GM13977 (cell line): ENCODE measurements around the gene PSMA3.

ENCODE experiments used
- DNase-seq: peaks from one replicate; pipeline ENCODE4 v3.0.0; 2012; ENCODE audit warnings: low spot score
- in situ Hi-C: fragments of 300-500 bp; cut with MboI; formaldehyde crosslinking; loops from one replicate; pipeline ENCODE4 v1.12.0; 2022; ENCODE audit warnings: low sequenced_read_pairs, low pct_unique_long_range_greater_than_20kb, mixed read lengths, inconsistent platforms; ENCODE audit not compliant: unreplicated experiment
- TF ChIP-seq, protein P1 (sequence below): IDR thresholded peaks from 2 replicates; pipeline ENCODE4 v1.5.1; 2012; ENCODE audit warnings: mild to moderate bottlenecking, control low read depth; ENCODE audit not compliant: insufficient read depth; ENCODE audit errors: extremely low read depth, missing control alignments

PSMA3 gene

GRCh38 chr14:58297762-58298476 is 53.3 kb downstream of the PSMA3 start:
- in situ Hi-C loops = no loop called here
- TF ChIP-seq, protein P1, sequence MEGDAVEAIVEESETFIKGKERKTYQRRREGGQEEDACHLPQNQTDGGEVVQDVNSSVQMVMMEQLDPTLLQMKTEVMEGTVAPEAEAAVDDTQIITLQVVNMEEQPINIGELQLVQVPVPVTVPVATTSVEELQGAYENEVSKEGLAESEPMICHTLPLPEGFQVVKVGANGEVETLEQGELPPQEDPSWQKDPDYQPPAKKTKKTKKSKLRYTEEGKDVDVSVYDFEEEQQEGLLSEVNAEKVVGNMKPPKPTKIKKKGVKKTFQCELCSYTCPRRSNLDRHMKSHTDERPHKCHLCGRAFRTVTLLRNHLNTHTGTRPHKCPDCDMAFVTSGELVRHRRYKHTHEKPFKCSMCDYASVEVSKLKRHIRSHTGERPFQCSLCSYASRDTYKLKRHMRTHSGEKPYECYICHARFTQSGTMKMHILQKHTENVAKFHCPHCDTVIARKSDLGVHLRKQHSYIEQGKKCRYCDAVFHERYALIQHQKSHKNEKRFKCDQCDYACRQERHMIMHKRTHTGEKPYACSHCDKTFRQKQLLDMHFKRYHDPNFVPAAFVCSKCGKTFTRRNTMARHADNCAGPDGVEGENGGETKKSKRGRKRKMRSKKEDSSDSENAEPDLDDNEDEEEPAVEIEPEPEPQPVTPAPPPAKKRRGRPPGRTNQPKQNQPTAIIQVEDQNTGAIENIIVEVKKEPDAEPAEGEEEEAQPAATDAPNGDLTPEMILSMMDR = no peak
- peak; percentile 96 for DNase-seq

GRCh38 chr14:58298477-58299400 is 54.1 kb downstream of the PSMA3 start, which contains the start of gene ARID4A:
ARID4A (plus strand) TSS chr14:58298555; CDS start chr14:58299855, 1,300 bp downstream.
- in situ Hi-C loops = no loop called here
- TF ChIP-seq, protein P1 = no peak
- DNase-seq = peak; percentile 64

- peak; percentile 12 for DNase-seq
- TF ChIP-seq, protein P1 = no peak
- in situ Hi-C loops = no loop called here
These were observed 55.0 kb downstream of the PSMA3 start for GRCh38 chr14:58299401-58300330.

DNA sequence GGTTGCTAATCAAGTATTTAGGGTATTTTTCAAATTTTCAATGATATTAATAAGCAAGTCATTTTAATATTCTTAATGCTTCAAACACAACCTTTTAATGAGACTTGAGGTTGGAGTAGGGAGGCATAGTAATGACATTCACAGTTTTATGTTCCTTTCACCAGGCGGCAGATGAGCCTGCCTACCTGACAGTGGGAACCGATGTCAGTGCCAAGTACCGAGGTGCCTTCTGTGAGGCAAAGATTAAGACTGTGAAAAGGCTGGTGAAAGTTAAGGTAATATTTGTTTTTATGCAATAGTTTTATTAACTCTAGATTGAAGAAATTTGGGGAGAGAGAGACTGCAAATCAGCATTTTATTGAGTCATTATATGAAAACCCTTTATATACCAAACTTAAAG is 56.8 kb downstream of the PSMA3 start:
- no peak for DNase-seq
- TF ChIP-seq, protein P1 = no peak
- in situ Hi-C loops = no loop called here

- TF ChIP-seq, protein P1 = no peak
- DNase-seq = no peak
- in situ Hi-C loops = no loop called here
These were observed 61.1 kb downstream of the PSMA3 start for GRCh38 chr14:58305730-58306129.
